ENCODE results near the gene PCMT1.

The PCMT1 gene

DNA sequence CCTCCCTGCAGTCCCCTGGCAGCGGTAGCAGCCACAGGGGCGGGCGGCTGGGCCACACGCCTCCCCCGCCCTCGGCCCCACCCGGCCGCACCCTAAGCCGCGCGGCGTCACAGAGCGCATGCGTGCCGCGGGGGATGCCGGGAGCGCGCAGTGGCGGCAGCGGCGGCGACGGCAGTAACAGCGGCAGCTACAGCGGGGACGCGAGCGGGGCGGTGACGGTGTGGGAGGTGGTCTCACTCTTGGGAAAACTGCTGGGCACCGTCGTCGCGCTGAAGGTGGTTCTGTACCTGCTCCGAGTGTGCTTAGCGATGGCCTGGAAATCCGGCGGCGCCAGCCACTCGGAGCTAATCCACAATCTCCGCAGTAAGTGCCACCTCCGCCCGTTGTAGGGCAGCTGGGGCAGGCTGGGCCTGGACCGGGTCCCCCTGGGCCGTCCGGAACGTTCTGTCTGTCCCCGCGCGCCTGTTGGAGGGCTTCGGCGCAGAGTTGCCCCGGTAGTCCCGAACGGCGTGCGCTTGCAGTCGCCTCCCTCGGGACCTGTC is at the start of gene PCMT1:
Gene PCMT1, plus strand, starts transcription at position 148 of the 542 bp plus-strand sequence. Its CDS starts 161 bp downstream, at position 309.
- H3K36me3 ChIP-seq (ENCODE audit: control insufficient read depth, insufficient read depth, low read length), result no peaks in the 10 kb centered on the region
- H3K4me1 ChIP-seq (ENCODE audit: control insufficient read depth, insufficient read depth, low read length), result peaks cover 14% of the 10 kb centered on the region
- H3K9ac ChIP-seq (ENCODE audit: low read length), result peak within 1 kb of the TSS; percentile 87
- no peaks in the 10 kb centered on the region for H3K9me3 ChIP-seq (ENCODE audit: control insufficient read depth, low read length)
- H3K27me3 ChIP-seq (ENCODE audit: control insufficient read depth, insufficient read depth, low read length), result no peaks in the 10 kb centered on the region
- H3K4me3 ChIP-seq (ENCODE audit: low read length), result peak within 1 kb of the TSS; percentile 80

GRCh38 chr6:149701714-149702113 is 47.8 kb upstream of the PCMT1 start:
- no peak overlapping the region for H3K4me3 ChIP-seq (ENCODE audit: low read length)
- no peak overlapping the region for H3K9ac ChIP-seq (ENCODE audit: low read length)
- no peaks in the 10 kb centered on the region for H3K4me1 ChIP-seq (ENCODE audit: control insufficient read depth, insufficient read depth, low read length)
- H3K36me3 ChIP-seq (ENCODE audit: control insufficient read depth, insufficient read depth, low read length), result no peaks in the 10 kb centered on the region
- no peaks in the 10 kb centered on the region for H3K9me3 ChIP-seq (ENCODE audit: control insufficient read depth, low read length)
- H3K27me3 ChIP-seq (ENCODE audit: control insufficient read depth, insufficient read depth, low read length), result no peaks in the 10 kb centered on the region

DNA sequence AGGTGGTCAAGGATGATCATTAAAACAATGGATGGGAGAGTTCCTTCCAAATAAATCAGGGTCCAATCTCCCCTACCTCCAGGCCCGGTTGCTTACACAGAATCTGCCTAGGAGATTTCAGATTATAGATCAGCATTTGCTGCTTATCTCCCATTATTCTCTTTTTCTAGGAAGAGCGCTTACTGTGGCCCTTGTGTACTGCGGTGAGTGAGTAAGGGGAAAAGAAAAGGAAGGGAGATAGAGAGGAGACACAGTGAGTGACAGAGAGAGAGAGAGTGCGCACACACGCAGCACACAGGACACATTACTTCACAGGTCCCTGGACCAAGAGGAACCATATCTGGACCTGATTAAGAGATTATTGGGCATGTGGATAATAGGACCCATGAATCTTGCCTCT is 37.8 kb upstream of the PCMT1 start:
- Histone ChIP-seq H3K9me3 (ENCODE audit: control insufficient read depth, low read length) (no peaks in the 10 kb centered on the region), H3K4me3 (ENCODE audit: low read length) (no peak overlapping the region), H3K9ac (ENCODE audit: low read length) (no peak overlapping the region), H3K4me1 (ENCODE audit: control insufficient read depth, insufficient read depth, low read length) (peaks cover 8% of the 10 kb centered on the region), H3K36me3 (ENCODE audit: control insufficient read depth, insufficient read depth, low read length) (no peaks in the 10 kb centered on the region), H3K27me3 (ENCODE audit: control insufficient read depth, insufficient read depth, low read length) (no peaks in the 10 kb centered on the region)

DNA sequence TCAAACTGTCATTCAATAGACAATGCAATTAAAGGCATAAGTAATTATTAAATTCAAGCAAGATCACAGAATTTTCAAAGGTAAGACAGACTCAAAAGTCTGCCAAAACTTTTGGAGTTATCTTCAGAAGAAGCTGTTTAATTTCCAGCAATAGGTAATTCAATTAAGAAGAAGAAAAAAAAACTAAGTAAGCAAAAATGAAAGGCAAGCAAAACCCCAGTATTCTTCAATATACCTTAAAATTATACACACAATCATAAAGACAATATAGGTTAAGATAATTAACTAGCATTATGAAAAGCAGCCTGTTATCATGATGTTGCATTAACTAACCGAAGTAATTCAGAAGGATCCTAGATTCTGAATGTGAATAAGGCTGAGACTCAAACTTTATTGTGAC is 35.1 kb upstream of the PCMT1 start:
- Histone ChIP-seq H3K9me3 (ENCODE audit: control insufficient read depth, low read length) (no peaks in the 10 kb centered on the region), H3K36me3 (ENCODE audit: control insufficient read depth, insufficient read depth, low read length) (no peaks in the 10 kb centered on the region), H3K9ac (ENCODE audit: low read length) (no peak overlapping the region), H3K4me3 (ENCODE audit: low read length) (no peak overlapping the region), H3K27me3 (ENCODE audit: control insufficient read depth, insufficient read depth, low read length) (no peaks in the 10 kb centered on the region), H3K4me1 (ENCODE audit: control insufficient read depth, insufficient read depth, low read length) (peaks cover under 1% of the 10 kb centered on the region)

- no peaks in the 10 kb centered on the region for H3K9me3 ChIP-seq (ENCODE audit: control insufficient read depth, low read length)
- no peak overlapping the region for H3K4me3 ChIP-seq (ENCODE audit: low read length)
- no peaks in the 10 kb centered on the region for H3K27me3 ChIP-seq (ENCODE audit: control insufficient read depth, insufficient read depth, low read length)
- H3K36me3 ChIP-seq (ENCODE audit: control insufficient read depth, insufficient read depth, low read length), result no peaks in the 10 kb centered on the region
- no peaks in the 10 kb centered on the region for H3K4me1 ChIP-seq (ENCODE audit: control insufficient read depth, insufficient read depth, low read length)
- H3K9ac ChIP-seq (ENCODE audit: low read length), result peak overlapping the region; percentile 99
These were observed 33.2 kb upstream of the PCMT1 start for GRCh38 chr6:149716181-149716963.

- peak overlapping the region; percentile 63 for H3K4me3 ChIP-seq (ENCODE audit: low read length)
- H3K4me1 ChIP-seq (ENCODE audit: control insufficient read depth, insufficient read depth, low read length), result no peaks in the 10 kb centered on the region
- H3K27me3 ChIP-seq (ENCODE audit: control insufficient read depth, insufficient read depth, low read length), result no peaks in the 10 kb centered on the region
- H3K36me3 ChIP-seq (ENCODE audit: control insufficient read depth, insufficient read depth, low read length), result no peaks in the 10 kb centered on the region
- H3K9me3 ChIP-seq (ENCODE audit: control insufficient read depth, low read length), result no peaks in the 10 kb centered on the region
- peak overlapping the region; percentile 99 for H3K9ac ChIP-seq (ENCODE audit: low read length)
These were observed 32.3 kb upstream of the PCMT1 start for GRCh38 chr6:149717255-149717587.

- Histone ChIP-seq H3K4me1 (ENCODE audit: control insufficient read depth, insufficient read depth, low read length) (no peaks in the 10 kb centered on the region), H3K27me3 (ENCODE audit: control insufficient read depth, insufficient read depth, low read length) (no peaks in the 10 kb centered on the region), H3K36me3 (ENCODE audit: control insufficient read depth, insufficient read depth, low read length) (no peaks in the 10 kb centered on the region), H3K9ac (ENCODE audit: low read length) (peak within 1 kb of the TSS; percentile 99), H3K9me3 (ENCODE audit: control insufficient read depth, low read length) (no peaks in the 10 kb centered on the region), H3K4me3 (ENCODE audit: low read length) (peak within 1 kb of the TSS; percentile 63)
These were observed 31.7 kb upstream of the PCMT1 start, which contains the start of gene LATS1 for GRCh38 chr6:149717588-149718458. Gene LATS1 (minus strand): TSS chr6:149718101. CDS start chr6:149702126, 15,975 bp downstream.

GRCh38 chr6:149719531-149719930 is 30.0 kb upstream of the PCMT1 start:
- Histone ChIP-seq H3K4me3 (ENCODE audit: low read length) (no peak overlapping the region), H3K9ac (ENCODE audit: low read length) (no peak overlapping the region), H3K4me1 (ENCODE audit: control insufficient read depth, insufficient read depth, low read length) (peaks cover 3% of the 10 kb centered on the region), H3K9me3 (ENCODE audit: control insufficient read depth, low read length) (no peaks in the 10 kb centered on the region), H3K27me3 (ENCODE audit: control insufficient read depth, insufficient read depth, low read length) (no peaks in the 10 kb centered on the region), H3K36me3 (ENCODE audit: control insufficient read depth, insufficient read depth, low read length) (no peaks in the 10 kb centered on the region)

GRCh38 chr6:149723262-149723661 is 26.3 kb upstream of the PCMT1 start:
- Histone ChIP-seq H3K27me3 (ENCODE audit: control insufficient read depth, insufficient read depth, low read length) (no peaks in the 10 kb centered on the region), H3K9me3 (ENCODE audit: control insufficient read depth, low read length) (no peaks in the 10 kb centered on the region), H3K9ac (ENCODE audit: low read length) (no peak overlapping the region), H3K4me3 (ENCODE audit: low read length) (no peak overlapping the region), H3K36me3 (ENCODE audit: control insufficient read depth, insufficient read depth, low read length) (no peaks in the 10 kb centered on the region), H3K4me1 (ENCODE audit: control insufficient read depth, insufficient read depth, low read length) (peaks cover 3% of the 10 kb centered on the region)

- H3K9ac ChIP-seq (ENCODE audit: low read length), result no peak overlapping the region
- H3K36me3 ChIP-seq (ENCODE audit: control insufficient read depth, insufficient read depth, low read length), result no peaks in the 10 kb centered on the region
- H3K27me3 ChIP-seq (ENCODE audit: control insufficient read depth, insufficient read depth, low read length), result no peaks in the 10 kb centered on the region
- H3K9me3 ChIP-seq (ENCODE audit: control insufficient read depth, low read length), result no peaks in the 10 kb centered on the region
- no peak overlapping the region for H3K4me3 ChIP-seq (ENCODE audit: low read length)
- H3K4me1 ChIP-seq (ENCODE audit: control insufficient read depth, insufficient read depth, low read length), result peaks cover 3% of the 10 kb centered on the region
These were observed 25.6 kb upstream of the PCMT1 start for GRCh38 chr6:149723771-149724417.

- H3K4me1 ChIP-seq (ENCODE audit: control insufficient read depth, insufficient read depth, low read length), result peaks cover 3% of the 10 kb centered on the region
- H3K27me3 ChIP-seq (ENCODE audit: control insufficient read depth, insufficient read depth, low read length), result no peaks in the 10 kb centered on the region
- H3K9me3 ChIP-seq (ENCODE audit: control insufficient read depth, low read length), result no peaks in the 10 kb centered on the region
- no peak overlapping the region for H3K4me3 ChIP-seq (ENCODE audit: low read length)
- H3K36me3 ChIP-seq (ENCODE audit: control insufficient read depth, insufficient read depth, low read length), result no peaks in the 10 kb centered on the region
- no peak overlapping the region for H3K9ac ChIP-seq (ENCODE audit: low read length)
These were observed 23.8 kb upstream of the PCMT1 start for GRCh38 chr6:149725785-149726184.

All from mucosa of stomach (tissue), 1 donor.